GM19452 (cell line): Measurements from ENCODE around the gene CRY2.

Experiments
- ATAC-seq: cut with Tn5 transposase; IDR thresholded peaks from one replicate; pipeline ENCODE4 v1.9.1; 2021; ENCODE audit not compliant: unreplicated experiment

The CRY2 gene

GRCh38 chr11:45877221-45877620 is 29.9 kb downstream of the CRY2 start:
- ATAC-seq: no peak

- ATAC-seq: no peak
Measured at GRCh38 chr11:45877845-45878244, 30.6 kb downstream of the CRY2 start.

GRCh38 chr11:45879803-45880686 is 32.8 kb downstream of the CRY2 start:
- ATAC-seq: no peak

- no peak for ATAC-seq
Measured at GRCh38 chr11:45880772-45881570, 33.7 kb downstream of the CRY2 start.

- ATAC-seq: no peak
Measured at GRCh38 chr11:45881708-45882368, 34.6 kb downstream of the CRY2 start.

- no peak for ATAC-seq
Measured at GRCh38 chr11:45884596-45885185, 37.4 kb downstream of the CRY2 start.

- peak; percentile 57 for ATAC-seq
Measured at GRCh38 chr11:45885274-45885920, 38.1 kb downstream of the CRY2 start, which contains the start of gene MAPK8IP1. MAPK8IP1 (plus strand) TSS chr11:45885651; CDS start chr11:45885821, 170 bp downstream.

- no peak for ATAC-seq
Measured at GRCh38 chr11:45885921-45886721, 38.8 kb downstream of the CRY2 start.

- ATAC-seq: no peak
Measured at GRCh38 chr11:45886816-45887520, 39.7 kb downstream of the CRY2 start.

GRCh38 chr11:45887587-45887986 is 40.3 kb downstream of the CRY2 start:
- no peak for ATAC-seq

GRCh38 chr11:45889555-45889954 is 42.3 kb downstream of the CRY2 start:
- no peak for ATAC-seq

- no peak for ATAC-seq
Measured at GRCh38 chr11:45889966-45890365, 42.7 kb downstream of the CRY2 start.

- ATAC-seq: no peak
Measured at GRCh38 chr11:45890886-45891550, 43.7 kb downstream of the CRY2 start.

GRCh38 chr11:45892856-45893255 is 45.6 kb downstream of the CRY2 start:
- ATAC-seq: no peak

- ATAC-seq: no peak
Measured at GRCh38 chr11:45894555-45895247, 47.4 kb downstream of the CRY2 start.

- no peak for ATAC-seq
Measured at GRCh38 chr11:45895553-45896259, 48.4 kb downstream of the CRY2 start.

- no peak for ATAC-seq
Measured at GRCh38 chr11:45896422-45896984, 49.2 kb downstream of the CRY2 start.
